A673 (cell line): ENCODE data around the gene PRR7.

Experiments
- CTCF ChIP-seq: fragments of 300-800, 200-600 bp; sonication (generic); conservative IDR thresholded peaks from 2 replicates; pipeline ENCODE4 v1.5.1; 2017; ENCODE audit warnings: low read depth, mild to moderate bottlenecking, antibody characterized with exemption, low read length, moderate library complexity, mixed read lengths
- EZH2 ChIP-seq: fragments of 200-600 bp; sonication (generic); IDR thresholded peaks from 2 replicates; pipeline ENCODE4 v1.6.1; 2017; ENCODE audit warnings: borderline replicate concordance, low read depth, mild to moderate bottlenecking, mixed read lengths, antibody characterized with exemption, low read length; ENCODE audit not compliant: poor library complexity, severe bottlenecking

GRCh38 chr5:177502886-177503285 lies 56.3 kb downstream of the PRR7 start:
- no peak for TF ChIP-seq CTCF
- no peak for TF ChIP-seq EZH2
